Liver (tissue), 9 donors: Measurements from ENCODE around the gene NF2. TPM values are rescaled to one million over a fixed set of nuclear protein-coding genes. Genes with fewer than 3 reads are reported as not detected.

Experiments
- DNase-seq: peaks from one replicate; pipeline ENCODE4 v3.0.0-alpha.2; 2017; ENCODE audit warnings: low spot score
- H3K27ac ChIP-seq, 2 donors: one replicate each; pipeline ENCODE4 v1.7.0; 2013; ENCODE audit warnings: inconsistent platforms in 2 of 2, low read length in 2 of 2, control low read depth in 1 of 2, low read depth in 1 of 2, mild to moderate bottlenecking in 1 of 2
- H3K27me3 ChIP-seq, 4 donors: one replicate each; pipeline versions ENCODE4 v1.6.1 to v1.7.0; 2013; ENCODE audit warnings: low read length in 3 of 4, inconsistent platforms in 1 of 4, mild to moderate bottlenecking in 1 of 4, moderate library complexity in 1 of 4; ENCODE audit not compliant: control insufficient read depth in 4 of 4, insufficient read depth in 4 of 4
- H3K36me3 ChIP-seq, 4 donors: one replicate each; pipeline versions ENCODE4 v1.6.1 to v1.7.0; 2013; ENCODE audit warnings: low read length in 3 of 4, mild to moderate bottlenecking in 3 of 4, low read depth in 1 of 4, moderate library complexity in 1 of 4; ENCODE audit not compliant: control insufficient read depth in 4 of 4, insufficient read depth in 3 of 4
- H3K4me1 ChIP-seq, 4 donors: one replicate each; pipeline versions ENCODE4 v1.6.1 to v1.7.0; 2013; ENCODE audit warnings: low read length in 3 of 4, mild to moderate bottlenecking in 3 of 4, moderate library complexity in 1 of 4; ENCODE audit not compliant: control insufficient read depth in 4 of 4, insufficient read depth in 4 of 4
- H3K4me3 ChIP-seq, 3 donors: one replicate each; pipeline versions ENCODE4 v1.6.1 to v1.7.0; 2013; ENCODE audit warnings: low read length in 3 of 3, control low read depth in 1 of 3, low read depth in 1 of 3, mild to moderate bottlenecking in 1 of 3
- H3K9ac ChIP-seq, 2 donors: one replicate each; pipeline ENCODE4 v1.7.0; 2013; ENCODE audit warnings: low read length in 2 of 2, mild to moderate bottlenecking in 2 of 2, moderate library complexity in 2 of 2, control low read depth in 1 of 2, low read depth in 1 of 2
- H3K9me3 ChIP-seq, 4 donors: one replicate each; pipeline versions ENCODE4 v1.6.1 to v1.7.0; 2013; ENCODE audit warnings: low read length in 3 of 4; ENCODE audit not compliant: control insufficient read depth in 4 of 4
- EGR1 ChIP-seq, 2 donors: IDR thresholded peaks; 2 replicates each; pipeline ENCODE4 v1.6.1; 2016 to 2018; ENCODE audit warnings: antibody characterized with exemption in 2 of 2, low read depth in 2 of 2
- FOXA1 ChIP-seq: IDR thresholded peaks from 2 replicates; pipeline ENCODE4 v1.6.1; 2016; ENCODE audit warnings: antibody characterized with exemption
- FOXA2 ChIP-seq: IDR thresholded peaks from 2 replicates; pipeline ENCODE4 v1.6.1; 2016; ENCODE audit warnings: antibody characterized with exemption
- GABPA ChIP-seq, 2 donors: IDR thresholded peaks in 1 of 2; conservative IDR thresholded peaks in 1 of 2; 2 replicates each; pipeline ENCODE4 v1.6.1; 2016; ENCODE audit warnings: antibody characterized with exemption in 2 of 2, mild to moderate bottlenecking in 1 of 2, moderate library complexity in 1 of 2
- HNF4A ChIP-seq, 2 donors: conservative IDR thresholded peaks; 2 replicates each; pipeline ENCODE4 v1.6.1; 2016; ENCODE audit warnings: antibody characterized with exemption in 2 of 2, mild to moderate bottlenecking in 2 of 2
- HNF4G ChIP-seq: IDR thresholded peaks from 2 replicates; pipeline ENCODE4 v1.6.1; 2016; ENCODE audit warnings: antibody characterized with exemption
- MAX ChIP-seq: IDR thresholded peaks from 2 replicates; pipeline ENCODE4 v1.6.1; 2016; ENCODE audit warnings: antibody characterized with exemption
- NR2F2 ChIP-seq: IDR thresholded peaks from 2 replicates; pipeline ENCODE4 v1.6.1; 2016; ENCODE audit warnings: antibody characterized with exemption
- RAD21 ChIP-seq, 2 donors: IDR thresholded peaks; 2 replicates each; pipeline ENCODE4 v1.6.1; 2016; ENCODE audit warnings: antibody characterized with exemption in 2 of 2, mild to moderate bottlenecking in 2 of 2
- RXRA ChIP-seq, 2 donors: IDR thresholded peaks; 2 replicates each; pipeline ENCODE4 v1.6.1; 2017 to 2018; ENCODE audit warnings: antibody characterized with exemption in 2 of 2, mild to moderate bottlenecking in 1 of 2
- SP1 ChIP-seq: IDR thresholded peaks from 2 replicates; pipeline ENCODE4 v1.6.1; 2018; ENCODE audit warnings: antibody characterized with exemption, mild to moderate bottlenecking
- TAF1 ChIP-seq: conservative IDR thresholded peaks from 2 replicates; pipeline ENCODE4 v1.6.1; 2016; ENCODE audit warnings: antibody characterized with exemption, mild to moderate bottlenecking
- YY1 ChIP-seq: IDR thresholded peaks from 2 replicates; pipeline ENCODE4 v1.6.1; 2016; ENCODE audit warnings: antibody characterized with exemption, mild to moderate bottlenecking
- WGBS: extraction: QIAGEN DNeasy Blood & Tissue Kit; methylation state at CpG from one replicate; pipeline ENCODE4 v1.1.7; 2013; 5-methylcytosine and 5-hydroxymethylcytosine counted together
- polyA plus RNA-seq, 2 donors: library from polyadenylated mRNA; stranded (reverse) in 1 of 2; unstranded in 1 of 2; fragments of 200-250 nt in 1 of 2; fragments of >200 nt in 1 of 2; fragmentation: Nextera tagmentation in 1 of 2; extraction: Ambion mirVana in 1 of 2; gene quantifications; one replicate each; pipeline versions ENCODE4 v1.2.1 to v1.2.3, GENCODE V29; 2013 to 2015
- total RNA-seq, 2 donors: library from RNA; depleted of rRNA; stranded (reverse); fragments of >200 nt; gene quantifications; one replicate each; pipeline ENCODE4 v1.2.3, GENCODE V29; 2014
- TF ChIP-seq, protein P1 (sequence below): IDR thresholded peaks from 2 replicates; pipeline ENCODE4 v1.6.1; 2016; ENCODE audit warnings: antibody characterized with exemption
- TF ChIP-seq, protein P2 (sequence below): IDR thresholded peaks from 2 replicates; pipeline ENCODE4 v1.6.1; 2016; ENCODE audit warnings: antibody characterized with exemption
- TF ChIP-seq, protein P3 (sequence below): IDR thresholded peaks from 2 replicates; pipeline ENCODE4 v1.6.1; 2016; ENCODE audit warnings: antibody characterized with exemption, mild to moderate bottlenecking
- TF ChIP-seq, protein P4 (sequence below): fragments of 150-350 bp; IDR thresholded peaks from 2 replicates; pipeline ENCODE4 v1.5.1; 2017; ENCODE audit warnings: improper control_type of control experiment, low read depth, low read length; ENCODE audit not compliant: missing input control
- donor health status: healthy.
- donor health status: healthy.
- donor health status: healthy.
- donor health status: healthy.
- donor health status: healthy.

NF2 gene
- total and polyA plus RNA-seq, 4 donors, result 6.2 to 25.2 (median 11.2) TPM

DNA sequence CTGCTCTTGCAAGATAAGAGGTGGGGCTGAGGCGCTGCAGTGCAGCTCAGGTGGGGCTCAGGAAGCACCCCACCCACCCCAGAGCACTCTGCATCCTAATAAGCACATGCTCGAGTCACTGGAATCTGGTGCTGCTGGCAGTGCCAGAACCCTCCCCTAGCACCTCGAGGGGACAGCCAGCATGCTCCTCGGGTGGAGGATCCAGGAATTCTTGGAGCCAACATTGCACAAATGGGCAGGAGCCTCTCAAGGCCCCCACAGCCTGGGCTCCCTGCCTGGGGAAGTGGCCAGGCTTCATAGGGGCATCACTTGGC lies 88.9 kb downstream of the NF2 start:
- DNase-seq, result no peak
- Histone ChIP-seq H3K4me1 (no peaks in the 10 kb centered on the region), H3K27ac (no peak overlapping the region), H3K9ac (no peak overlapping the region), H3K27me3 (no peaks in the 10 kb centered on the region), H3K9me3 (no peaks in the 10 kb centered on the region), H3K36me3 (peaks cover 4 to 29% (median 7%) of the 10 kb centered on the region in 4 donors), H3K4me3 (no peak overlapping the region)
- TF ChIP-seq NR2F2 (no peak), TAF1 (no peak), HNF4A (conservative IDR thresholded peaks at IDR 0.05) (no peak), YY1 (no peak), FOXA2 (no peak), MAX (no peak), SP1 (no peak), HNF4G (no peak), RAD21 (IDR thresholded peaks at IDR 0.05) (no peak), FOXA1 (no peak), RXRA (IDR thresholded peaks at IDR 0.05) (no peak)
- TF ChIP-seq, protein P1, sequence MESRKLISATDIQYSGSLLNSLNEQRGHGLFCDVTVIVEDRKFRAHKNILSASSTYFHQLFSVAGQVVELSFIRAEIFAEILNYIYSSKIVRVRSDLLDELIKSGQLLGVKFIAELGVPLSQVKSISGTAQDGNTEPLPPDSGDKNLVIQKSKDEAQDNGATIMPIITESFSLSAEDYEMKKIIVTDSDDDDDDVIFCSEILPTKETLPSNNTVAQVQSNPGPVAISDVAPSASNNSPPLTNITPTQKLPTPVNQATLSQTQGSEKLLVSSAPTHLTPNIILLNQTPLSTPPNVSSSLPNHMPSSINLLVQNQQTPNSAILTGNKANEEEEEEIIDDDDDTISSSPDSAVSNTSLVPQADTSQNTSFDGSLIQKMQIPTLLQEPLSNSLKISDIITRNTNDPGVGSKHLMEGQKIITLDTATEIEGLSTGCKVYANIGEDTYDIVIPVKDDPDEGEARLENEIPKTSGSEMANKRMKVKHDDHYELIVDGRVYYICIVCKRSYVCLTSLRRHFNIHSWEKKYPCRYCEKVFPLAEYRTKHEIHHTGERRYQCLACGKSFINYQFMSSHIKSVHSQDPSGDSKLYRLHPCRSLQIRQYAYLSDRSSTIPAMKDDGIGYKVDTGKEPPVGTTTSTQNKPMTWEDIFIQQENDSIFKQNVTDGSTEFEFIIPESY, result no peak
- TF ChIP-seq, protein P2, sequence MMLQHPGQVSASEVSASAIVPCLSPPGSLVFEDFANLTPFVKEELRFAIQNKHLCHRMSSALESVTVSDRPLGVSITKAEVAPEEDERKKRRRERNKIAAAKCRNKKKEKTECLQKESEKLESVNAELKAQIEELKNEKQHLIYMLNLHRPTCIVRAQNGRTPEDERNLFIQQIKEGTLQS, result no peak
- TF ChIP-seq, protein P3, sequence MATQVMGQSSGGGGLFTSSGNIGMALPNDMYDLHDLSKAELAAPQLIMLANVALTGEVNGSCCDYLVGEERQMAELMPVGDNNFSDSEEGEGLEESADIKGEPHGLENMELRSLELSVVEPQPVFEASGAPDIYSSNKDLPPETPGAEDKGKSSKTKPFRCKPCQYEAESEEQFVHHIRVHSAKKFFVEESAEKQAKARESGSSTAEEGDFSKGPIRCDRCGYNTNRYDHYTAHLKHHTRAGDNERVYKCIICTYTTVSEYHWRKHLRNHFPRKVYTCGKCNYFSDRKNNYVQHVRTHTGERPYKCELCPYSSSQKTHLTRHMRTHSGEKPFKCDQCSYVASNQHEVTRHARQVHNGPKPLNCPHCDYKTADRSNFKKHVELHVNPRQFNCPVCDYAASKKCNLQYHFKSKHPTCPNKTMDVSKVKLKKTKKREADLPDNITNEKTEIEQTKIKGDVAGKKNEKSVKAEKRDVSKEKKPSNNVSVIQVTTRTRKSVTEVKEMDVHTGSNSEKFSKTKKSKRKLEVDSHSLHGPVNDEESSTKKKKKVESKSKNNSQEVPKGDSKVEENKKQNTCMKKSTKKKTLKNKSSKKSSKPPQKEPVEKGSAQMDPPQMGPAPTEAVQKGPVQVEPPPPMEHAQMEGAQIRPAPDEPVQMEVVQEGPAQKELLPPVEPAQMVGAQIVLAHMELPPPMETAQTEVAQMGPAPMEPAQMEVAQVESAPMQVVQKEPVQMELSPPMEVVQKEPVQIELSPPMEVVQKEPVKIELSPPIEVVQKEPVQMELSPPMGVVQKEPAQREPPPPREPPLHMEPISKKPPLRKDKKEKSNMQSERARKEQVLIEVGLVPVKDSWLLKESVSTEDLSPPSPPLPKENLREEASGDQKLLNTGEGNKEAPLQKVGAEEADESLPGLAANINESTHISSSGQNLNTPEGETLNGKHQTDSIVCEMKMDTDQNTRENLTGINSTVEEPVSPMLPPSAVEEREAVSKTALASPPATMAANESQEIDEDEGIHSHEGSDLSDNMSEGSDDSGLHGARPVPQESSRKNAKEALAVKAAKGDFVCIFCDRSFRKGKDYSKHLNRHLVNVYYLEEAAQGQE, result no peak
- TF ChIP-seq, protein P4, sequence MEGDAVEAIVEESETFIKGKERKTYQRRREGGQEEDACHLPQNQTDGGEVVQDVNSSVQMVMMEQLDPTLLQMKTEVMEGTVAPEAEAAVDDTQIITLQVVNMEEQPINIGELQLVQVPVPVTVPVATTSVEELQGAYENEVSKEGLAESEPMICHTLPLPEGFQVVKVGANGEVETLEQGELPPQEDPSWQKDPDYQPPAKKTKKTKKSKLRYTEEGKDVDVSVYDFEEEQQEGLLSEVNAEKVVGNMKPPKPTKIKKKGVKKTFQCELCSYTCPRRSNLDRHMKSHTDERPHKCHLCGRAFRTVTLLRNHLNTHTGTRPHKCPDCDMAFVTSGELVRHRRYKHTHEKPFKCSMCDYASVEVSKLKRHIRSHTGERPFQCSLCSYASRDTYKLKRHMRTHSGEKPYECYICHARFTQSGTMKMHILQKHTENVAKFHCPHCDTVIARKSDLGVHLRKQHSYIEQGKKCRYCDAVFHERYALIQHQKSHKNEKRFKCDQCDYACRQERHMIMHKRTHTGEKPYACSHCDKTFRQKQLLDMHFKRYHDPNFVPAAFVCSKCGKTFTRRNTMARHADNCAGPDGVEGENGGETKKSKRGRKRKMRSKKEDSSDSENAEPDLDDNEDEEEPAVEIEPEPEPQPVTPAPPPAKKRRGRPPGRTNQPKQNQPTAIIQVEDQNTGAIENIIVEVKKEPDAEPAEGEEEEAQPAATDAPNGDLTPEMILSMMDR, result no peak
- 78% methylated on average over 4 of the region's 4 CpGs for WGBS

- no peak overlapping the region for H3K9ac ChIP-seq
- H3K9me3 ChIP-seq, result no peaks in the 10 kb centered on the region
- 79% methylated on average over 8 of the region's 8 CpGs for WGBS
- H3K27me3 ChIP-seq, result no peaks in the 10 kb centered on the region
- H3K4me3 ChIP-seq, result no peak overlapping the region
- peaks cover 4 to 23% (median 7%) of the 10 kb centered on the region in 4 donors for H3K36me3 ChIP-seq
- no peak for DNase-seq
- no peak overlapping the region for H3K27ac ChIP-seq
- H3K4me1 ChIP-seq, result no peaks in the 10 kb centered on the region
- TF ChIP-seq SP1 (no peak), NR2F2 (no peak), GABPA (IDR thresholded peaks at IDR 0.05 in 1 of 2, conservative IDR thresholded peaks at IDR 0.05 in 1 of 2) (no peak), EGR1 (IDR thresholded peaks at IDR 0.05; ENCODE audit: low read depth in 2 of 2) (no peak), RAD21 (IDR thresholded peaks at IDR 0.05) (no peak), HNF4G (no peak), FOXA2 (no peak)
- TF ChIP-seq, protein P2, result no peak
Measured at GRCh38 chr22:29693161-29693560, 89.7 kb downstream of the NF2 start.
